IPS-NIHi7 (cell line): ENCODE data around the gene PLAA.
"Not testable (repeated sequence)": the region's sequence is repeated elsewhere in the genome, so short reads cannot be mapped to it uniquely, and the experiment has no call there.

Experiments
- DNase-seq: peaks from one replicate; pipeline ENCODE4 v3.0.0; 2012; ENCODE audit warnings: mixed read lengths; ENCODE audit errors: extremely low spot score

Gene PLAA

DNA sequence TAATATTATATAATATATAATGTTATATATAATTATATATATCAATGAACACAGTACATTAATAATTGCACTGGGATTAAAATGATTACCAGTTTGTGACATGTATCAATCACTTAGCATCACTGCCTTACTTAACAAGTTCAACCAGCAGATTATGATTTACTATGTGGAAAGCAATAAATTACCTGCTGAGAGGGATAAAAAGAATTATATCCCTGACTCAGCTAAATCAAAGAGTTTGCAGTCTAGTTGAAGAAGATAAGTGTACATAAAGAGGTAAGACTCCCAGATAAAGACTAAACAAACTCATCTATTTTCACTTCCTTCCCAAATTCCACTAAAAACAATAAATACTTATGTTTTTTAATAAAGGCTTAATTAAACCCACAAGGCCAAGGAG lies 11.2 kb downstream of the PLAA start:
- DNase-seq, result no peak

DNA sequence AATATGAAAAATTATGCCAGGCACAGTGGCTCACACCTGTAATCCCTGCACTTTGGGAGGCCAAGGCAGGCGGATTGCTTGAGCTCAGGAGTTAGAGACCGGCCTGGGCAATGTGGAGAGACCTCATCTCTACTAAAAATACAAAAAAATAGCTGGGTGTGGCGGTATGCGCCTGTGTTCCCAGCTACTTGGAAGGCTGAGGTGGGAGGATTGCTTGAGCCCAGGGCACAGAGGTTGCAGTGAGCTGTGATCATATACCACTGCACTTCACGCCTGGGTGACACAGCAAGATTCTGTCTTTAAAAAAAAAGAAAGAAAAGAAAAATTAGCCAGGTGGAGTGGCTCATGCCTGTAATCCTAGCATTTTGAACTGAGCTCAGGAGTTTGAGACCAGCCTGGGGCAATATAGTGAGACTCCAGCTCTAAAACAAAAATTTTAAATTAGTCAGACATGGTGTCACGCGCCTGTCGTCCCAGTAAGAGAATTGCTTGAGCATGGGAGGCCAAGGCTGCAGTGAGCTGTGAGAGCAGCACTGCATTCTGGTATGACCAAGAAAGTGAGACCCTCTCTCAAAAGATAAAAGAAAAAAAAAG lies 18.0 kb downstream of the PLAA start:
- no peak for DNase-seq

DNA sequence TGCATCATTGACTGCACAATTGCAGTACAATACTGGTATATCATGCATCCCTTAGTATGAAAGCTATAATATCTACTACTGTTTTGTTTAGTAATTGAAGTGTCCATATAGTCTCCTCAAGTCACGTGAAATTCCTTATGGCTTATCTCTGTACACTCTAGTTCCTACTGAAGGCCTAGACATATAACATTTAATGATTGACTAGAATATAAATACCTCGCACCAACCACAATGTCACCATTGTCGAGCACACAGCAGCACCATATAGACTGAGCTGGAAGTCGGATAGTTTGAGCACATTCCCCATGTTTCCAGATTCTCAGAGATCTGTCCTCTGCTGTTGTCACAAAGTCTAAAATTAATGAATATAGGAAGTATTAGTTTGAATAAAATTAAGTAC lies 21.4 kb downstream of the PLAA start:
- DNase-seq, result no peak

DNA sequence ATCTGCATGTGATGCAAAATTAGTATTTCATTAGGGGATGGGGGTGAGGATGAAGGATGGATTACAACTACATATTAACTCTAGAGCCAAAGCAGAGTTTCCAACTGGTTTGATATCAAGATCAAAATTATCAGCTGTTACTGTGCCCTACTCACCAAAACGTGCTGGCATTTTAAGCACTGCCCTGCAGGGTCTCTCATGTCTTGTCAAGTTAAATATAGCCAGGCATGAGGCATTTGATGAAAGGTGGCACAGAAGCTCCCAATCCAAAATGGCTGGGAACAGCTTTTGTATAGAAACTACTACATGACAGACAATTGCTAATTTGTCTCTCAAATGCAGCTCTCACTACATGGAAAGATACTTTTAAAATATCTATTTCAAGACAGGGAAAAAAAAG lies 27.3 kb downstream of the PLAA start:
- no peak for DNase-seq

- no peak for DNase-seq
These were observed 33.8 kb downstream of the PLAA start for GRCh38 chr9:26913138-26913668.

GRCh38 chr9:26904671-26905070 lies 42.4 kb downstream of the PLAA start:
- no peak for DNase-seq

DNA sequence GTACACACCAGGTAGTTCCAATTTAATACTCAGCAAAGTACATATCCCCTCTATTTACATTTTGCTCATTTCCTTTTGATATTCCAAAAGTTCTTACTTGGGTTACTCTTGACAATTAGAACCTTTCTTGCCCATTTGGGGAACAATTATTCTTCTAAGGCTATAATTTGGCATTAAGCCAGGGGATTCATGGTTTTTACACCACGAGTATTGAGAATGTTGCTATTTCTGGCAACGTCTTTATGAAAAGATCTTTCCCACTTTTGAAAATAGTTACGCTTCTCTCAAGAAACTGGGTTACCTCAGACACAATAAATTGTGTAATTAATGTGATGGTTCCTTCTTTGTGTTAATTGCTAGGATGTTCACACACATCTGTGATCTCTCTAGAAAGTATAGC lies 43.0 kb downstream of the PLAA start:
- no peak for DNase-seq

GRCh38 chr9:26893030-26893676 lies 53.9 kb downstream of the PLAA start:
- DNase-seq, result no peak

DNA sequence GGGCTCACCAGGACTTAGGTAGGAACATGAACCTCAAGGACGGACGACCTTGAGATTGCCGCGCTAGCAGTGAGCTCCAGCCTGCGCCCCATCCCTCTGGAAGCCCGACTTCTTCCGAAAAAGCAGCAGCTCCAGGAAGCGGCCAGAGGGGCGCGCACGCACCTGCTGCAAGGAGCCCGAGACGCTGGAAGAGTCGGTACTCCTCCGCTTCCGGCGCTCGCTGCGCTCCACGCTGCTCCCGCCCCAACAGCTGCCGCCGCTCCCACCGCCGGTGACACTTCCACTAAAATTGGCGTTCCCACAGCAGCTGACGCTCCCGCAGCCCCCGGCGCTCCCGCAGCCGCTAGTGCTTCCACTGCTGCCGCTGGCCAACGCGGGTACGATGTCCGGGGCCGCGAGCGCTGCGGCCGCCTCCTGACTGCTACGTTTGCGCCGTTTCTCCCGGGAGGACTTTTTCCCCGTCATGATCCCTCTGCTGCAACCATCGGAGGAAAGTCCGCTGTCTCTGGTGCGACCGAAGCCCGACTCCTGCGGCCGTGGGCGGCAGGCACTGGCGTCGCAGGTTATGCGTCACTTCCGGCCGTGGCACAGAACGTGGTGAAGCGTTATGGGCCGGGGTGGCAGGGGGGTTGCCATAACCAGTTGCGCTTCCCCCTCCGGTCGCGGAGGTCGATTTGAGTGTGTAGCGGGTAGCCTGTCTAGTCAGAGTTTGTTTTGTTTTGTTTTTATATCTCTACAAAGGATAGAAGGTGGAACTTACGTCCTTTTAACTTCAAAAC lies 54.6 kb downstream of the PLAA start, which contains the start of gene CAAP1:
Gene CAAP1, minus strand, starts transcription at position 552 of the 779 bp plus-strand sequence. Its CDS starts 87 bp downstream, at position 465.
- peak; percentile 96 for DNase-seq

- no peak for DNase-seq
These were observed 55.3 kb downstream of the PLAA start for GRCh38 chr9:26891726-26892125.

DNA sequence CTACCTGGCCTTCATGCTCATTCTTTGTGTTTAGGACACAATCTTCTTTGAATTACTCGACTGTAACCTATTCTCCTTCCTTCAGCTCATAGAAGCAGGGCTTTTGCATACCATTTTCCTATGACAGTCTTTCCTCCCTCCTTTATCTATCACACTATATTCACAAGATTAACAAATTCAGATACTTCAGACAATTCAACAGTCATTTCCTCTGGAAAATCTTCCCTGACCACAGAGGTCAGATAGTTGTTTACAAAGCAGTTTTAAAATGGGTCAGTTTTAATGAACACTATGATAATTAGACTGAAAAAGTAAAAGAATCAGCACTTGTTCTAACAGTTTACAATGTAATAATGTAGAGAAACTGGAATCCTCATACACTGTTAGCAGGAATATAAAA lies 58.8 kb downstream of the PLAA start:
- no peak for DNase-seq

DNA sequence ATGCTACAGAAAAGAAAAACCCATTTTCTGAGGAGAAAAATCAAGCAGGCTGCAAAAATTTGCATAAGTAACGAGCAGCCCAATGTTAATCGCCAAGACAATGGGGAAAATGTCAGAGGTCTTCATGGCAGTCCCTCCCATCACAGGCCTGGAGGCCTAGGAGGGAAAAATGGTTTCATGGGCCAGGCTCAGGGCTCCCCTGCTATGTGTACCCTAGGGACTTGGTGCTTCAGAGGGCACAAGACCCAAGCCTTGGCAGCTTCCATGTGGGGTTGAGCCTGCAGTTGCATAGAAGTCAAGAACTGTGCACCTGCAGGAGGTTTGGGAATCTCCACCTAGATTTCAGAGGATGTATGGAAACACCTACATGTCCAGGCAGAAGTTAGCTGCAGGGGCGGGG lies 64.9 kb downstream of the PLAA start:
- no peak for DNase-seq

DNA sequence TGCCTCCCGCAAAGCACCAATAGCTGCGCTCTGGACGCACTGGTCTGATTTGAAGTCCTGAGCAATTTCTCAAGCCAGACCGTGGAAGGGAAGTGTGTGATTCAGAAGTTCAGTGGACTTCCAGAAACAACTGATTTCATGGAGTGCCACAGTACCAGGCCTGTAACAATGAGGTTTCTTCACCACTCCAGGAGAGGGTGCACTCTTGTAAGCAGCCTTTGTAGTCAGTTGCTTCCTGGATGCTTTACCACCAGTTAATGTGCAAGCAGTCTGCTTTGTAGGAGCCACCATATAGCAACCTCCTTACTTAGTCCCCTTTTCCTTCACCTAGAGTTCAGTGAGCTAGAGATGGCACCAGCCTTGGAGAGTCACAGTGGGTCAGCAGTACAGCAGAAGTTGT lies 66.8 kb downstream of the PLAA start:
- DNase-seq, result no peak

DNA sequence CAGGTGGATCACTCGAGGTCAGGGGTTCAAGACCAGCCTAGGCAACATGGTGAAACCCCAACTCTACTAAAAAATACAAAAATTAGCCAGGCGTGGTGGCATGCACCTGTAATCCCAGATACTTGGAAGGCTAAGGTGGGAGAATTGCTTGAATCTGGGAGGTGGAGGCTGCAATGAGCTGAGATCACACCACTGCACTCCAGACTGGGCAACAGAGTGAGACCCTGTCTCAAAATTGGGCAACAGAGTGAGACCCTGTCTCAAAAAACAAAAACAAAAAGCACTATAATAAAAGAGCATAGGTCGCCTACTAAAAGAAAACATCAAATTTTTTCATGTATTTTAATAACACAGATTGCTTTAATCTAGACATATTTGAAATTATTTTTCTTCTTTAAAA lies 71.9 kb downstream of the PLAA start:
- DNase-seq, result not testable (repeated sequence)

- DNase-seq, result no peak
These were observed 76.8 kb downstream of the PLAA start for GRCh38 chr9:26870292-26870691.

- DNase-seq, result peak; percentile 9
These were observed 84.0 kb downstream of the PLAA start for GRCh38 chr9:26863074-26863473.

- peak; percentile 68 for DNase-seq
These were observed 90.5 kb downstream of the PLAA start for GRCh38 chr9:26856413-26857032.
